ENCODE data around the gene CES5A.
"Not testable (repeated sequence)": the region's sequence is repeated elsewhere in the genome, so short reads cannot be mapped to it uniquely, and the experiment has no call there.

The CES5A gene

GRCh38 chr16:55872130-55872529 is 3.0 kb downstream of the CES5A start:
- no peak for DNase-seq

DNA sequence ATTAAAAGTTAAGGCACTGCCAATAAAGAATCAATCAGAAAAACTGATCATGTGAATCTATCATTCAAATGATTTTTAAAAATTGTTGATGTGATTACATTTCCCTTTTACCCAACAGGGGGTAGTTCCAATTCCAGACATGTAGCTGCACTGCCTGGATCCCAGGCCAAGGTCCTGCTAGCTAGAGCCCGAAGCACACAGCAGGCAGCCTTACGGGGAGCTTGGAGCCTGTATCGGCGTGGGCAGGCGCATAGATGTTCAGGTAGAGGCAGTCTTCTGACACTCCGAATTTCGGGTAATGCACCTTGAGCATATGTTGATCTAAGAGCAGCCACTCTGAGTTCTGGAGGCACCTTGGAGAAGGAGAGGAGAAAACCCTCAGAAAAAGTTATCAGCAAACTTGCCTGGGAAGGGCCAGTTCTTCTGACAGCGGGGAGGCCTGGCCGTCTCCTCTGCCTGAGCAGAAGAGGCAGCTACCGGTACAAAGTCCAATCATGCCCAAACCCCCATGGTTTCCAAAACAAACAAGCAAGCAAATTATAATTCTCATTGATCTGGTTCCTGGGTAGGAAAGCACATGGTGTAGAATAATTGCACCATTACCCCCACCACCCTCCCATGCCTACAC is 3.6 kb downstream of the CES5A start:
- no peak for DNase-seq

DNA sequence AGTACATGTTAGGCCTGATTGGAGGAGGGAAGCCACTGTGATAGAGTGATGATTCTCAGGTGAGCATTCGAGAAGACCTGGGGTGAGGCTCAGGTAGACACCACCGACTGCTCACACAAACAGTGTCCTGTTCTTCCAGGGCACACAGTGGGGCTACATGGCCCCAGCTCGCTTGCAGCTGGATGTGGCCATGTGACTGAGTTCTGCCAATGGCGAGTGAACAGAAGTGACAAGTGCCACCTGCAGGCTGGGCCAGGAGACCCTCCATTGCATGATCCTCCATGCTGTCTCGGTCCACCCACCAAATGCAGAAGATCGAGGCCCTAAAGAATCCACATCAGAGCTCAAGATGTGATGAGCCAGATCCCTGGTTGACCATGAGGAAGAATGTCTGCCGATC is 6.2 kb downstream of the CES5A start:
- DNase-seq = no peak

- no peak for DNase-seq
These were observed 7.0 kb downstream of the CES5A start for GRCh38 chr16:55868137-55868536.

- no peak for DNase-seq
These were observed 13.9 kb downstream of the CES5A start for GRCh38 chr16:55861288-55861687.

DNA sequence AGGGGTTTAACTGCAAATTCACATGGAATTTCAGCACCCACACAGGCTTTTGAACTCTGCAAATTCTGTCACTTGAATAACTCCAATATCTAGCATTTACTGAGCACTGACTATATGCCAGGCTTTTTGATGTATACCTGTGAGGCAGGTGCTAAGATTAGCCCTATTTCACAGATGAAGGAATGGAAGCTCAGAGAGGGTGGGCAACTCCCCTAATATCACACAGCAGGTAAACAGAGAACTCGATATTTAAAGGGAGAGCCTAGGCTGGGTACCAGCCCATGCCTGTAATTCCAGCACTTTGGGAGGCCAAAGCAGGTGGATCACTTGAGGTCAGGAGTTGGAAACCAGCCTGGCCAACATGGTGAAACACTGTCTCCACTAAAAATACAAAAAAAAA is 17.5 kb downstream of the CES5A start:
- not testable (repeated sequence) for DNase-seq

DNA sequence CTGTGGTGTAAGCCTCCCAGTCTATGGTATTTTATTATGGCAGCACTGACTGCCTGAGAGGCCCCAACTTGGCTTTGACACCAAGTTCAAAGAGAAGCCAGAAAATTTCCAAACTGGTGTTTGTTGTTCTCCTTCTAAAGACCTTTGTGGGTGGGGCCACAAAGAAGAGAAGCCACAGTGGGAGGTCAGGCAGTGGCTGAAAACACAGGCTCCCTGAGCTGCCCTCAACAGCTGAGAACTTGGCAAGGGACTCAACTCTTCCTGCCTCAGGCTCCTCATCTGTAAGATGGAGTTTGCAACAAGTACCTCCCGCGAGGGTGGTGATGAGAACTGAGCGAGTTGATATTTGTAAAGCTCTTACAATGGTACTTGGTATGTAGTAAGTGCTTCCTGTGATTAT is 18.2 kb downstream of the CES5A start:
- no peak for DNase-seq

DNA sequence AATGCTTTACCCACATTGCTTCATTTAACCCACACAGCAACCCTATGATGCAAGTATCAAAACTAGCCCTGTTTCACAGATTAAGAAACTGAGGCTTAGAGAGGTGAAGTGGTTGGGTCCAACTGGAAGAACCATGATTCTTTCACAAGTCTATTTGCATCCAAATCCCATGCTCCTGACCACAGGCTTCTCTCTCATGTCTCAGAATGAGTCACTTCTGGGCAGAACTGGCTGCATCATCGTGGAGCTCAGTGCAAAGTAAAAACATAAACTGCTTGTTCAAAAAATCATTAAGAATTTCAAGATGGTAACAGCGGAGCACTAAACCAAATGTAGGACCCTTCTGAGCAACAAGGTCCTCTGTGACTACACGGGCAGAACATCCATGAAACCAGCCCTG is 22.1 kb downstream of the CES5A start:
- DNase-seq = no peak

- DNase-seq = no peak
These were observed 25.6 kb downstream of the CES5A start for GRCh38 chr16:55849536-55849935.

DNA sequence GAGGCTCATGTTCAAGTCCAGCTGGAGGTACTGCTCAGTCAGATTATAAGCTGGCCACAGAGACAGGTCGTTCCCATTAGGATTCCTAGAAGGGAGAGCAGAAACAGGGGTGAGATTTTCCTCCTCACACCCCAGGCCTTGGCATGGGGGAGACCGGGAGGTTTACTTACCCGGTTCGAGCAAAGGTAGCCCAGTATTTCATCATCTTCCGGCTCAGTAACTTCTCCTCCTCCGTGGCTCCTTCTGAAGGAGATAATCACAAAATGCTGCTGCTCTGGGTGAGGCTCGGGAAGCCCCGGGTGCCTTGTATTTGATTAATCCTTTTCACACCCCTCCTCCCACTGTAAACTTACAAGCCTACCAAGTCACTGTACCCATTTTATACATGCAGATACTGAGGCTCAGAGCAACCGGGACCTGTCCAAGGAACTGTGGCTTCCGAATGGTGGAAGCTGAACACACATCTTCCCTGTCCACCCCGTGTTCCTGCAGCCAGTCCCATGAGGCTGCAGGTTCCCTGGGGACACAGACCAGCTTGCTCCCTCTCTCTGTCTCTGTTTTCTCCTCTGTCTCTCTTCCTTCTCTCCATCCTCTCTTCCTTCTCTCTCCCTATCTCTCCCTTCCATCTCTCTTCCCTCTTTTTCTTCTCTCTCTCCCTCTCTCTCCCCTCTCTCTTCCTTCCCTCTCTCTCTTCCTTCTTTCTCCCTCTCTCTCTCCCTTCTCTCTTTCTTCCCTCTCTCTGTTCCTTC is 28.4 kb downstream of the CES5A start:
- DNase-seq = no peak

- no peak for DNase-seq
These were observed 32.1 kb downstream of the CES5A start for GRCh38 chr16:55843105-55843395.

DNA sequence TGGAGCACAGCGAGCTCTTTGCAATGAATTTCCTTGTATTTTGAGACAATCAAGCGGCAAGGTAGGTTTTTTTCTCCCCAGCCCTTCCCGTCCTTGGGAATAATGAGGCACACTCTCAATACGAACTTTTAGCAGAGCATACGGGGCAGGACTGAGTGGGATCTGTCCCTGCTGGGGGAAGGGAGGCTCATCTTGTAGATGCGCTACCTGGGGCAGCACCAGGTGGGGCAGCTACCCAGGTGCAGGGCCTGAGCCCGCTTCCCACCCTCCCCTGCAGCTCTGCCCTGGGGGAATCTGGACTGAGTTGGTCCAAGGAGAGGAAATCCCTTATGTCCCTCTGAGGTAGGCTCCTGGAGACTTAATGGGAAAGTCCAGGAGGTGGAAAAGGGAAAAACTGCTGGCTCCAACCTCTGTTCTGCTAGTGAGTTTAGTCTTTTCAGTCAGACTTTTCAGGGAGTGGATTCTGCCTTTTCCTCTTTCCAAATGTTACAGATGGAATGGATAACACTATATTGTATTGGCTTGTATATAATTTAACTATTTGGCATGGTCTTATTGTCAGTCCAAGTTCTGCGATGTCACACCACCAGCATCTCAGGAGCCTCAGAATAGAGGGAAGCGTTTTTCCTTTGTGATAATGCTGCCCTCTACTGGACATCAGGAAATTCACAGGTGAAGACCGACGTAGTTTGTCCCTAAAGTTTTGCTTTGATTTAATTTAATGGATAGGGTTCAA is 32.6 kb downstream of the CES5A start:
- DNase-seq = no peak

- no peak for DNase-seq
These were observed 36.1 kb downstream of the CES5A start for GRCh38 chr16:55839115-55839514.

DNA sequence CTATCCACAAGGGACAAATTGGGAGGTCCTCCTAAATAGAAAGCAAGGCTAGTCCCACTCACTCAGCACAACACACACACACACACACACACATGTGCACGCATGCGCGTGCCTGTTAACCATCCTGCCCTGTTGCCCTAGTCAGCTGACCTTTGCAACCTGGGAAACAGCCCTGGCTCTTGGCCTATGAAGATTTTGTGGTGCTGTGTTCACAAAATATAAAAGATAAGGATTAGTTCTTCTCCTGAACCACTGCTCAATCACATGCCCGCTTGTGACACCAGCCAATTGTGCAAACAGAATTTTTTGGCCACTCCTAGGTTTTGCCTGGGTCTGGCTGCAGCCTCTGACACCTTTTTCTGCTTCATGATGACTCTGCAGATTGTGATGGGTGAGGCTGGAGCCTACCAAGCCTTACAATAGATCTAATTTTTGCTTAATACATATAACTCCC is 39.0 kb downstream of the CES5A start:
- no peak for DNase-seq

DNA sequence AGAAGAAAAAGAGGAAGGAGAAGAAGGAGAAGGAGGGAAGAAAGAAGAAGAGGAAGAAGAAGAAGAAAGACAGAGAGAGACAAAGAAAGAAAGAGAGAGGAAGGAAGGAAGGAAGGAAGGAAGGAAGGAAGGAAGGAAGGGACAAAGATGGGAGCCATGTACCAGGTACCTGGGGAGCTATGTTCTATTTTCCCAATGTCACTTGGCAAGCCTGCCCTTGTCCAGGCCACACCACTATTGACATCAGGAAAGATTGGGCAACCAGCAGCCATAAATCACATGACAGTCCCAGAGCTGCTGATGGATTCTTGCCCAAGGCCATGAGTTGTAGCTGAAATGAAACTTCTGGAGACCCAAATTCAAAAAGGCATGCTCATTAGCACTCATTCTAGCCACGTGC is 39.6 kb downstream of the CES5A start:
- no peak for DNase-seq

GRCh38 chr16:55835173-55835572 is 40.0 kb downstream of the CES5A start:
- DNase-seq = not testable (repeated sequence)

GRCh38 chr16:55834049-55834448 is 41.1 kb downstream of the CES5A start:
- DNase-seq = no peak

GRCh38 chr16:55832773-55833691 is 42.1 kb downstream of the CES5A start, which contains the start of gene CES1:
TSS of gene CES1 (minus strand) at chr16:55833096. CDS start at chr16:55833055, 41 bp downstream.
- DNase-seq = no peak

DNA sequence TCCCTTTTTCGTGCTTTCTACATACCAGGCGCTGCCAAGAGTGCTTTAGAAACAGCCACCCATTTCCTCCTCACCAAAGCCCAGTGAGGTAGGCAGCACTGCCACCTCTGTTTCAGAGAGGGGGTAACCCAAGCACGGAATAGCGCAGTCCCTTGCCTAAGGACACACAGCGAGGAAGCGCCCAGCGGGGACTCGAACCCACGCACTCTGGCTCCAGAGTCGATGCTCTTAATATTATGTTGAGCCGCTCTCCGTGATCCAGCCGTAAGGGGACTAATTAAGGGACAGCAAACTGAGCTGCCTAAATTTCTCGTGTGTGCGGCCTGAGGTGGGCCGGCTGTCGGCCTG is 42.8 kb downstream of the CES5A start:
- DNase-seq = no peak

GRCh38 chr16:55830658-55831294 is 44.4 kb downstream of the CES5A start:
- DNase-seq = no peak

DNA sequence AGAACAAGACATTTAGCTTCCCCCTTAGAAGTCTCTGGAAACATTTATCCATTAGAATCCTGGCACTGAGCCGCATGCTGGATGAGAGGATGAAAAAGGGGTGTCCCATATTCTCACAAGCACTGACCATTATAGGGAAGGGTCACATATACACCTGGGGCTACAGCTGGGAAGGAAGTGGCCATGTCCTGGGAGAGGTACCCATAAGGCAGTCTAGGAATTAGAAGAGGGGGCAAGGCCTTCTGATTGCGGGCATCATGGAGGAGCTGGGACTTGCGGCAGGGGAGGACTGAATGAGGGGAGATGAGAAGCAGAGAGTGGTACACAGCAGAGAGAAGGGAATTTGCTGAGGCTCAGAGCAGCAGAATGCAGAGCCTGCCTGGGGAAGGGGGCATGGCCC is 45.9 kb downstream of the CES5A start:
- not testable (repeated sequence) for DNase-seq

- no peak for DNase-seq
These were observed 46.5 kb downstream of the CES5A start for GRCh38 chr16:55828680-55829079.

All from NCI-H2081 treated with DMSO at 0.1 percent for 48 hours (cell line).